HG02588 (cell line): ENCODE measurements around the gene CFAP46.
"Not testable (repeated sequence)": the region's sequence is repeated elsewhere in the genome, so short reads cannot be mapped to it uniquely, and the experiment has no call there.

Experiments used
- ATAC-seq: cut with Tn5 transposase; IDR thresholded peaks from one replicate; pipeline ENCODE4 v1.9.1; 2021; ENCODE audit warnings: mild to moderate bottlenecking, moderate library complexity; ENCODE audit not compliant: unreplicated experiment

The CFAP46 gene

DNA sequence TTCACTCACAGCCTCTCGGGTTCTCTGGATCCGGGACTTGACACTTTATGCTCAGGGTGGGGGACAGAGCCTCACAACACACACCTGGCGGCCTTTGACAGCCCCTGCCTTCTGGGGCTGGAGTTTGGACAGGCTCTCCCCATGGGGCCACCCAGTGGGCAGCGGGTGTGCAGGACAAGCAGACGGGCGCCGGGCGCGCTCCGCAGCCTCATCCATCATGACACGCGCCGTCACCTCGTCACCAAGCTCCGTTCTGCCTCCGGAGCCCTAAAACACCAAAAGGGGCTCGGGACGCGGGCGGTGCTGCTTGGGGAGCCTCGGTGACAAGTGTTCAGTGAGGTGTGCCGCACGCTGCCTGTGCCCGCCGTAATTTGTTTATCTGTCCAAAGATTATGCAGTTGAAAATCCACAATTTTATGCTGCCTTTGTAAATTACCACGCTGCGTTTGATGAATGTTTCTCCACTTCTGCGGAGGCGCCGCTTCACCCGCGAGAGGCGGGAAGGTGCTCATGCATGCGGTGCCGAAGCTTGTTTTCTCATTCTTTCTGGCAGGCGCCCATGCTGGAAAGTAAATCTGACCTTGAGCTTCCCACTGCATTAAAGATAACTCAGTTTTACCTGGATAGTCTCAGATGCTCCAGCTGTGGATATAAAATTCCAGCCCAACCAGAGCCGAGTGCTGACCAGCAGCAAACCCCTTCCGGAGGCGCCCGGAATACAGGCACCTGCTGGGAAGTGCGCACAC, 162.6 kb downstream of the CFAP46 start:
- no peak for ATAC-seq

DNA sequence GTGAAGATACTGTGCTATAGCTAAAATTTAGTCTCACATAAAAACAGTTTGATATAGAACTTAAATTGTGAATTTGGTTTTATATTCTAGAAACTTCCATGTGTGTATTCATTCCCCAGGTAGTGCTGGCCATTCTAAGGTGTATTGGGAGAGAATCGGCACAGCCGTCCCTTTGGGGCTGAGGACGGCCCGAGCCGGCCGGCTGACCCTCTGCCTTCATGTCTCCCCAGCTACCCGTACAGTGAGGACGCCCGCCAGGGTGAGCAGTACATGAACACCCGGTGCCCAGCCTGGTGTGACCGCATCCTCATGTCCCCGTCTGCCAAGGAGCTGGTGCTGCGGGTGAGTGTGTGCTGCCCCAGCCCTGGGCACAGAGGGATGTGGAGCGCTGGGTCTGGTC, 164.9 kb downstream of the CFAP46 start:
- ATAC-seq: no peak

DNA sequence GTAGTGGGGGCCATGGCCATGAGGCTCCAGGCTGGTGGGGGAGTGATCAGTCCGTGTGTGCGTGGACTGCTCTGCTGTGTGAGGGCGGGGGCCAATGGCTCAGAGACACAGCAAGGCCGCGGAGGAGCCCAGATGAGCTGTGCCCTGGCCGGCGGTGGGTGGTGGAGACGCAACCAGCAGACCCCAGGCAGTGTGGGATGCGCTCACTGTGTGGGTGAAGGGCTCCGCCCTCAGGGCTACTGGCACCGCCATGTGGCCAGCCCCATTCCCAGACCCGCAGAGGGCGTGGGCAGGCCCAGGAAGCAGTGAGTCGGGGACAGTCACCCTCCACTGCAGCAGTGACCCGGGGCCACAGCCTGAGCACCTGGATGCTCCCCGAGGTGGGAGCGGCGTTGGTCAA, 165.5 kb downstream of the CFAP46 start:
- ATAC-seq: no peak

DNA sequence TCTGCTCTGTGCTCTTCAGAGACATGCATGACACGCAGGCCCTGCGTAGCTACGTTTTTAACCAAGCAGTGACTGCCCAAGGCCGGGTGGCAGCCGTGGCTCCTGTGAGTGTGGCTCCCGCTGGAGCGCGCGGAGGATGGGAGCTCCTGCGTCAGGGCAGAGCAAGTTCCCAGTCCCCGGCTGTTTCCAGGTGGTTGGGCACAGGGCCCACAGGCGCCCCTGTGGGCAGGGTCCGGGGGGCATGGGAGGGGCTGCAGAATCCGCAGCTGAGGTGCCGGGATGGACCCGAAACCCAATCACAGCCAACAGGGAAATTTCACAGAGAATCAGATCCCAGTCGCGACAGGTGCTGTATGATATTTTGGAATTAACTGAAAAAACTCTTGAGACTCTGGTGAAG, 166.2 kb downstream of the CFAP46 start:
- no peak for ATAC-seq

DNA sequence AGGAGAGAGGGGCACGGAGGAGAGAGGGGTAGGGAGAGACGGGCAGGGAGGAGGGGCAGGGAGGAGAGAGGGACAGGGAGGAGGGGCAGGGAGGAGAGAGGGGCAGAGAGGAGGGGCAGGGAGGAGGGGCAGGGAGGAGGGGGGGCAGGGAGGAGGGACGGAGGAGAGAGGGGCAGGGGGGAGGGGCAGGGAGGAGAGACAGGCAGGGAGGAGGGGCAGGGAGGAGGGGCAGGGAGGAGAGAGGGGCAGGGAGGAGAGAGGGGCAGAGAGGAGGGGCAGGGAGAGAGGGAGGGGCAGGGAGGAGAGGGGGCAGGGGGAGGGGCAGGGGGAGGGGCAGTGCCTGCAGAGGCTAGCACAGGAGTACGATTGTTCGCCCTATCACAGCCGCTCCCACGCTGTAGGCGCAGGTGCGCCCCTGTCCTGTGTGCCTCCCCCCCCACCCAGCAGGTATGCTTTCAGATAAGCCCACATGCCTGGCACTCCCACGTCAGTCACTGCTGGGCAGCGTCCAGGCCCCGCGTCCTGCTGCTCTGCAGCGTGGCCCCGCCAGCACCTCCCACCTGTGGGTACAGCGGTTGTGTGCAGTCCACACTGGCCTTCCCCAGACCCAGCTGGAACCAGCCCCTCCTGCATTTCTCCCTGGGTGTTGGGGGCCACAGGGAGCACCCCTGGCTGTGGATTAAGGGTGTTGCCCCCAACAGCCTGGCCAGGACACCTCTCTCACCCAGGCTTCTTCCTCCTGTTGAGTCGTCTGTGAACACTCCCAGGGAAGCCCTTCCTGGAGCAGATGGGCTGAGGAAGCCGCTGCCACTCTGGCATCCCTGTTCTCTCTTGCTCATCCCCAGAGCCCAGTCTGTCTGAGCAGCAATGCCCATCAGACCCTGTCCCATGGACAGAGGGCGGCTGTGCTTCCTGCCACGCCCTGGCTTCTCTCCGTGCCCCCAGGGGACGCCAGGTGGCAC, 167.2 kb downstream of the CFAP46 start:
- ATAC-seq: no peak

DNA sequence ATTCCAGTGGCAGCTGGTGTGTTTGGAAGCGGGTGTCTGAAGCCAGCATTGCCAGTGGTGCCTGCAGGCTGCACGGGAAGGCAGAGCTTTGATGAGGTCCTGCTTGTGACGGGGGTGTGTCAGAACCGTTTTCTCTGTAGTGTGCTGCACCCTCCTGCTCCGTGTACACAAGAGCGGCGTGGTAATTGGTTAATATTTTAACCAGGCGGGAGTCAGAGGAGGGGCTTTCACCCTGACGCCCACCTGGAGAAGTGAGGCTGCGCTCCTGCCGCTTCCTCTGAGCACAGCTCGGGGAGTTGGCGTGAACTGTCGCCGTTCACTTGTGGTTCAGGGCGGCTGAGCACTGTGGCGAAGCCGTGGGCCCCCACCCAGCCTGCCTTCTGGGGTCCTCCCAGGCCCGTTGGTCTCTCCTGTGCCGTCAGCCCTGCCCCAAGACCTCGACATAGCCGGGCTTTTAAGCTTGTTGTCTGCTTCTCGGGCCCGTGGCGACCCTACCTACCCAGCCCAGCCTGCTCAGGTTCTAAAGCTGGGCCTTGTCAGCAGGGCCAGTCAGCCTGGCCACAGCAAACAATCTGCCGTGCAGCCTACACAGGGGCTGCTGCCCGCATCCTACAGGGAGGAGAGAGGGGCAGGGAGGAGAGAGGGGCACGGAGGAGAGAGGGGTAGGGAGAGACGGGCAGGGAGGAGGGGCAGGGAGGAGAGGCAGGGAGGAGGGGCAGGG, 168.0 kb downstream of the CFAP46 start:
- no peak for ATAC-seq

DNA sequence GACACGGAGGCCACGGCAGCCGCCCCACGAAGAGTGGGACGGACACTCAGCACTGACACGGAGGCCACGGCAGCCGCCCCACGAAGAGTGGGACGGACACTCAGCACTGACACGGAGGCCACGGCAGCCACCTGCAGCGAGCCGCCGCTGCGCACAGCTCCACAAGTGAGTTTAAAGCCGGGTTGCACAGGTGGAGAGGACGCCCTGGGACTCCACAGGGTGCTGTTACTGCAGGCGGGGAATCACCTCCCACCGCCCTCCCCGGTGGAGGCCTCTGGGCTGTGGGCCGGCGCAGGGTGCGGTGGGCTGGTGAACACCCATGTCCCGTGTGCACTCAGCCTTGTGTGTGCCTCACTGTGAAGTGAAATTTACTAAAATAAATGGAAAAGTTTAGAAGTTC, 169.6 kb downstream of the CFAP46 start:
- ATAC-seq: not testable (repeated sequence)

DNA sequence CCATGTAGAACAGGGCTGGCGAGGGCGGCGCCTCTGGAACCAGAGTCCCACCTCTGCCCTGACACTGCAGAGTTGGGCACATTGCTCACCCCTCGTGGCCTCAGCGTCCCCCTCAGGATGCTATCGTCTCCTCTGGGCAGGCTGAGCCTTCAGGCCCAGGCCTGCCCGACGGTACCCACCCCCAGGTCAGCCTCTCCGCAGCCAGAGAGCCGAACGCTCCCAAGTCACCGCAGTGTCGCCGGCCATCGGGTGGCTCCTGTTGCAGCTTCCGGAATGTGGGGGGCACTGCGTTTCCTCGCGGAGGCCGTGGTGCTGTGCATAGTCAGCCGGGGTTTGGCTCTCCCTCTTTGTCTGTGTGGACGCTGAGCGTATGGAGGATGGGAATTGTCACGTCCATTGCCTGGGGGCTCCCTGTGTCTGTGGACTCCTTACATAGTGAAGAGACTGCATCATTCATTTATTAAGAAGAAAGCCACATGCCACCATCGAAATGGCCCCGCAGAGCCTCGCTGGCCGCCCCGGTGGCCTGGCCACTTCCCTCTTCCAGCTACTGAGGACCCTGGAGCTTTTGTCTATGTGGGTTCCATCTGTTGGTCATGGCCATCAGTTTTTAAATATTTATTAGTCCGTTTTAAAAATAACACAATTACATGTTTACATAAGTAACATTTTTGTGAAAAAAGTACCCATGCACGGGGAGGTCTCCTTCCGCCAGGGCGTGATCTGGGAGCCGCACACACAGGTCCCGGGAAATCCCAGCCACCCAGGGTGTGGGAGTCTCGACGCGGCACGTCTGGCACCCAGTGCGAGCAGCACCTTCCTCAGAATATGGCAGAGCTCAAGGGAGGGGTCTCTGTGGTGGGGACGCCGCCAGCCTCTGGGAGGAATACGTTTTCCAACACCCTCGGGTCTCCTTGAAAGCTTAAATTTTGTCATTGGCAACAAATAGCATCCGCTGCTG, 172.0 kb downstream of the CFAP46 start:
- ATAC-seq: no peak

DNA sequence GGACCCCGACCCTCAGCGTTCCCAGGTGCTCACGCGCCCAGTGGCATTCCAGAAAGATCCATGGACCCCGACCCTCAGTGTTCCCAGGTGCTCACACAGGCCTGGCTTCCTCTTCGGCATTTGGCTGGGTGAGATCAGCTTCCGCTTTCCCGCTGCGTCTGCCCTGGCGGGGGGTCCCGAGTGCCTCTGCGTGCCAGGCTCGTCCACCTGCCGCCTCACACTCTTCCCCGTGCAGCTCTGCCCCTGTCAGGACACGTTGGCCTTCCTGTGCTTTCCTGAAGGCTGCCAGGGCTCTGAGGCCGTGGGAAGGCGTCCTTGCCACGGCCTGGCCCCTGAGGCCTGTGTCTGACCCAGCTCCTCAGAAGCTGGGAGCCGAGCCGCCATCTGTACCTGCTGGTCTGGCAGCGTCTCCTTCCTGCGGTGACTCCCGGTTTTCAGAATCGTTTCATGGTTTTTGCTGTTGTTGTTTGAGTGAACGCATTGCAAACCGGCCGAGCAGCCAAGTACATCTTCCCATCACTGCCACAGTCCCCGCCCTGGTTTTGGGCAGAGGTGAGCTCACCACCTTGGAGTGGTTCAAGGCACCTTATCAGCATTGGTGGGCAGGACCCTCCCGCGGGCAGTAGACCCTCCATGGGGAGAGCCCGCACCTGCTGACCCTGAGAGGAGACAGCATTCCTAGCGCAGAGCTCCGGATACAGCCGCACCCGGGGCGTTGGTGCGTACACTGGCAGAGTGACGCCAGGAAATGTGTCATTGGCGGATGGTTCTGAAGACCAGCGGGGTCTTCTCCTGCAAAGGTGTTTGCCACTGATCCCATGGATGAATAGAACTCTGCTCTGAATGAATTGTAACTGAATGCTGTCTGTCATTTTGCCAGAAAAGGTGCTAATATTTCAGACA, 173.8 kb downstream of the CFAP46 start:
- ATAC-seq: no peak

DNA sequence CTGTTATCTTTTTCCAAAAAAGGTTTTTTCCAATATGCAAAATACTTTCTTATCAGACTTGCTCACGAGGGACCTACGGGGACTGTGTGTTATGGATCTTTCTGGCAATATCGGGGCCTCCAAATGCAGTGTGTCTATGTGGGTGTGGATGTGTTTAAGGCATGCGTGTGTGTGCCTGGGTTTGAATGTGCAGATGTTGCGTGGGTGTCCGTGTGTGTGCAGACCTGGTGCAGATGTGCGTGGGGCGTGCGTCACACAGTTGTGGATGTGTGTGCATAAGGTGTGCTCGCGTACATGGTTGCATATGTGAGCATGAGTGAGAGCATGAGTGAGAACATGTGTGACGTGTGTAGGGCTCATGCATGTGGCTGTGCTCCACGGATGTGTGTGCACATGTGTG, 176.1 kb downstream of the CFAP46 start:
- ATAC-seq: no peak

DNA sequence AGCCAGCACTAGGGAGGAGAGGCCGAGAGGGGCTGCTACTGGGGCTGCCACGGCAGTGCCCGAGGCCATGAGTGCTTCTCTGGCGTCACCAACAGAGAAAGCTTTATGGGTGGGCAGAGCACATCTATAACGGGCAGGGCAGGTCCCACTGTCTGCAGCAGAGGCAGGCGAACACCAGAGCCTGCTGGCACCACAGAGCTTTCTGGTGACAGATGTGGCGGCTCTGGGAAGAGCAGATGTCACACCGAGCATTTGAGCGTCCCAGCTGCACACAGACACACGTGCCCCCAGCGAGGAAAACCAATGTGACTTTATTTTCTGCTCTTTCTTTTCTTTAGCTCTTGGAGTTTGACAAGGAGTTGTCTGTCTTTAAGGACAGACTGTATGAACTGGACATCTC, 176.9 kb downstream of the CFAP46 start:
- ATAC-seq: no peak

DNA sequence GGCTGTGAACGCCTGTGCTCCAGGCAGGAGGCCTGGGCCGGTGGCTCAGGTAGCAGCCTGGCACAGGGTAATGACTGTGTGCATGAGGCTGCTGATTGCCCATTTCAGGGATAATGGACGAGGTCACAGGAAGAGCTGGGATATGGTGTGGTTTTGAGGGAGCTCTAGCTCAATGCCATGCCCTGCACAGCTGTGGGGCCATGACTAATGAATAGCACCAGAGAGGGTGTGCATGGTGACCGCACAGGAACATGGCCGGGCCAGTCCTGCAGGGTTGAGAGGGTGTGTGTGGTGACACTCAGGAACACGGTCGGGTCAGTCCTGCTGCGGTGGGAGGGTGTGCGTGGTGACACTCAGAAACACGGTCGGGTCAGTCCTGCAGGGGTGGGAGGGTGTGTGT, 178.3 kb downstream of the CFAP46 start:
- ATAC-seq: no peak

DNA sequence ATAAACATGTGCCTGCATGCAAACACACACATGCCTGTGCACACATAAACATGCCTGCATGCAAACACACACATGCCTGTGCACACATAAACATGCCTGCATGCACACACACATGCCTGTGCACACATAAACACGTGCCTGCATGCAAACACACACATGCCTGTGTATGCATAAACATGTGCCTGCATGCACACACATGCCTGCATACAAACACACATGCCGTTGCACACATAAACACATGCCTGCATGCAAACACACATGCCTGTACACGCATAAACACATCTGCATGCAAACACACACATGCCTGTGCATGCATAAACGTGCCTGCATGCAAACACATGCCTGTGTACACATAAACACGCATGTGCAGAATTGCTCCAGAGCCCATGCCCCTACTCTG, 178.8 kb downstream of the CFAP46 start:
- ATAC-seq: no peak

DNA sequence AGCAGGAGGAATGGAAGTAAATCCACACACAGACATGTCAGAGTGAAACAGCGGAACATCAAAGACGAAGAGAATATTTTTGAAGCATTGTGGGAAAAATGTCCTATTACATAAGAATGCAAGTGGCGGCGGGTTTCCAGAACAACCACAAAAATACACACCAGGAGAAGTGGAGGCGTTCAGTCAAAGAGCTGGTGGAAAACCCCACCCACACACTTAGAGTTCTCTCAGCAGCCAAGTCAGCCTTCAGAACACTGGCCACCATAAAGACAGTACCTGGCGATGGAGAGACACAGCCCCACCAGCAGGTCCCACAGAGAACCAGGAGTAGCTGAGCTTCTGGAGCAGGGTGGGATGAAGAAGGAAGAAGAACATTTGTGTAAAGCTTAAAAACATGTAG, 180.1 kb downstream of the CFAP46 start:
- no peak for ATAC-seq

DNA sequence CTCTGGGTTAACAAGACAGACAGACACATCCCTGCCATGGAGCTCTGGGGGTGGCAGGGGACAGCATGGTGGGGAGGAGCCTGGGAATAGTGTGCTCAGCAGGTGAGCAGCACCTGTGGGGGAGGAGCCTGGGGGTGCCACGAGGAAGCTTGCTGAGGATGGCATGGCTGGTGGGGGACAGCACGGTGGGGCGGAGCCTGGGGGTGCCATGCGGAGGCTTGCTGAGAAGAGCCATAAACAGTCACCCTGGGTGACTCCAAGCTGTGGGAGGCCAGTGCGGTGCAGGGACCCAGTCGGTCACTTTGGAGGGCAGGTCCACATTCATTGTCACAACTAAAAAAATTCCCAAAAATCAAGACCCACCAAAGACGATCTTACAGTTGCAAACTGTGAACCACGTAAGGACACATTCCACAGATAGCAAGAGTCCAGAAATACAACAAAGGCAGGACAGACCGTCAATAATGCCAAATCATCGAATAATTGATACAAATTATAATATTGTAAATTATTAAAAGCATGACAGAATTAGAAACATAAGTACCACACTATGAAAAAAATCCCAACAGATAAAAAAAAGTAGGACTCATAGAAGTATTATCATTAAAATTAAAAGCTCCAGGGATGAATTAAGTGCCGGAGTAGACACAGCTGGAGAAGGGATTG, 180.8 kb downstream of the CFAP46 start:
- no peak for ATAC-seq

DNA sequence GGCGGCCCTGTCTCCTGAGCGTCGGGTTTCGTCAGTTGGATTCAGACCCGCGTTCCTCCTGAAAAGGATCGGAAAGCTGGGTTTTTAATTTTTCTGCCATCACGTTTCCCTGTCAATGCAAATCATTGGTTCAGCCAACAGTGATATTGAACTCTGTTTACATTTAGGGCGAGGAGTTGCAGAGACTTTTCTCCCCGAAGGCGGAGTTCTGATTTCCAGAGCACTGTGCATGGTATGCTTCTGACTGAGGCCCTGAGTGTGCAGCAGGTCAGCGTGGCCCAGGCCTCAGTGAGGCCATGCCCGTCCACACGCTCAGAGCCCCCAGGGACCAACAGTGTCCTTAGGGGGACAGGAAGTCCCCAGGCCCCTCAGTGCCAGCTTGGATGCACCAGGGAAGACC, 183.5 kb downstream of the CFAP46 start:
- no peak for ATAC-seq
